ENCODE results near the gene RHOA.
A peak's percentile ranks its signal among the peaks of the same experiment; 100 is the strongest.
"Not testable (repeated sequence)": the region's sequence is repeated elsewhere in the genome, so short reads cannot be mapped to it uniquely, and the experiment has no call there.

The RHOA gene

GRCh38 chr3:49410846-49411534, 786 bp downstream of the RHOA start:
- no peak for DNase-seq

GRCh38 chr3:49410066-49410845, 1.5 kb downstream of the RHOA start:
- DNase-seq = no peak

DNA sequence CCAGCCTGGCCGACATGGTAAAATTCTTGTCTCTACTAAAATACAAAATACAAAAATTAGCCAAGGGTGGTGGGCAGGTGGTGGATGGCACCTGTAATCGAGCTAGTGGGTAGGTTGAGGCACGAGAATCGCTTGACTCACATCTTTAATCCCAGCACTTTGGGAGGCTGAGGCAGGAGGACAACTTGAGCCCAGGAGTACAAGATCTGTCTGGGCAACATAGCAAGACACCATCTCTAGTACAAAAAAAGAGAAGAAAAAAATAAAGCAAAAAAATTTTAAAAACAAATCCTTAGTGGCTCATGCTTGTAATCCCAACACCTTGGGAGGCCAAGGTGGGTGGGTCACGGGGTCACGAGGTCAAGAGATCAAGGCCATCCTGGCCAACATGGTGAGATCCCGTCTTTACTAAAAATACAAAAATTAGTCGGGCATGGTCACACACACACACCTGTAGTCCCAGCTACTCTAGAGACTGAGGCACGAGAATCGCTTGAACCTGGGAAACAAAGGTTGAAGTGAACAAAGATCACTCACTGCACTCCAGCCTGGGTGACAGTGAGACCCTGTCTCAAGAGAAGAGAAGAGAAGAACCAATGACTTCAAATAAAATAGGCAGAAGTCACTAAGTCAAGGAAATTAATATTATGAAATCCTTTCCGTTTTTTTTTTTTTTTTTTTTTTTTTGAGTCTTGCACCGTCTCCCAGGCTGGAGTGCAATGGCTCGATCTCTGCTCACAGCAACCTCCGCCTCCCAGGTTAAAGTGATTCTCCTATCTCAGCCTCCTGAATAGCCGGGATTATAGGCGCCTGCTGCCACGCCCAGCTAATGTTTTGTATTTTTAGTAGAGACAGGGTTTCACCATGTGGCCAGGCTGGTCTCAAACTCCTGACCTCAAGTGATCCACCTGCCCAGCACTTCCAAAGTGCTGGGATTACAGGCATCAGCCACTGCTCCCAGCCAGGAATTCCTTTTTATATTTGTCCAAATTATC, 4.9 kb downstream of the RHOA start:
- DNase-seq = no peak

GRCh38 chr3:49405570-49405969, 6.2 kb downstream of the RHOA start:
- not testable (repeated sequence) for DNase-seq

GRCh38 chr3:49403891-49404290, 7.9 kb downstream of the RHOA start:
- no peak for DNase-seq

DNA sequence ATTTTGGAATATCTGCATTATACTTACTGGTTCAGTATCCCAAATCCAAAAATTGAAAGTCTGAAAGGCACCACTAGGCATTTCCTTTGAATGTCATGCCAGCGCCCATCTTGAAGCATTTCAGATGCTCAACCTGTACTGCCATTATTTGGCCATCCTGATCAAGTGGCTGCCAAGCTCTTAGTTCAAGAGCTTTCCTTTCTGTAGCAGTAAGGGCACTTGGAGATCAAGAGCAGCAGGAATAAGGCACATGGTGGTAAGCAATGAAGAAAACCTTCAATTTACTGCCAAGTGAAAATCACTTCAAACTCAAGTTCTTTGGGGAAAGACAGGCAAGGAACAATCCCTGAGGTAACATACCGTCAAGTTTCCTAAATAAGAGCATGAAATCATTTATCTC, 10.0 kb downstream of the RHOA start:
- no peak for DNase-seq

DNA sequence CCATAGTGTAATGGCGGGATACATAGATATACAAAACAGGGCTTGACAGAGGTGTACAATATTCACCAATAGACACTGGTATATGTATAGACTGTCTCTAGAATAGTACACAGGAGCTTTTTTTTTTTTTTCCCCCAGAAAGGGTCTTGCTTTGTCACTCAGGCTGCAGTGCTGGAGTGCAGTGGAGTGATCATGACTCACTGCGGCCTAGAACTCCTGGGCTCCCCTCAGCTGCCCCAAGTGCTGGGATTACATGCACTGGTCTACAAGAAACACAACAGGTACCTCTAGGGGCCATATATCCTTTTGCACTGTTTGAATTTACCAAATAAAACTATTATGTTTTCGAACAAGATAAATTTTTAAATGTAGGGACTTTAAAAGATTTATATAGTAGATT, 12.3 kb downstream of the RHOA start:
- no peak for DNase-seq

DNA sequence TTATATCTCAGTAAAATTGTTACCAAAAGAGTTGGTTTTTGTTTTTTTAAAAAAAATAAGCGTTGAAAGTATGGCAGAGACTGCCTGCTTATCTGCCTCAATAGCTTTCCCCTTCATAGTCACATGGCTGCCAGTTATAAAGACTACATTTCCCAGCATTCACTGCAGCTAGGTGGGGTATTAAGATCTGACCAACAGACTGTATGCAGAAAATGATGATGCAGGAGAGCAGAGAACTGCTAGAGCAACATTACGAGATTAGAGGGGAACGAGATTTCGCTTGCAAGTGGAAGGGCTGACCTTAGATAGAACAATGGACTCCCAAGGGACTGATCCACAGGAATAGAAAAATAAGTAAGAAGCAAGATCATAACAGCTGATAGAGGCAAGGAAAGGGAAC, 14.3 kb downstream of the RHOA start:
- DNase-seq = no peak

GRCh38 chr3:49391310-49391709, 20.5 kb downstream of the RHOA start:
- not testable (repeated sequence) for DNase-seq

DNA sequence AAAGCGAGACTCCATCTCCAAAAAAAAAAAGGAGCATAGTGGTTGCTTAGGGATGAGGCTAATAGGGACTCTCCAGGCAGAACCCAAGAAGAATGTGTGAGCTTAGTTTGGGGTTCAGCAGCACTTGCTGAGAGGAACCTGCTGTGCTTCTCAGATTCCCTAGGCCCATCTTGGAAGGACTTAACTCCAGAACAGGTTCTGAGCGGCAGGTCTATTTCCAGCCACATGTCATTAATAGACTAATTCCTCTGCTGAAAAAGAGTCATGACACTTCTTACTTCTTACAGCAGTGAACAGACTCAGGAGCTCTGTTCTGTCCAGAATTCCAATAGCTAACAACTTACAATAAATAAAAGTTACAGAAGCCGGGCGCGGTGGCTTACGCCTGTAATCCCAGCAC, 22.5 kb downstream of the RHOA start:
- no peak for DNase-seq

- no peak for DNase-seq
Measured at GRCh38 chr3:49388289-49388820, 23.4 kb downstream of the RHOA start.

GRCh38 chr3:49387721-49388120, 24.1 kb downstream of the RHOA start:
- DNase-seq = no peak

- DNase-seq = no peak
Measured at GRCh38 chr3:49386056-49386756, 25.6 kb downstream of the RHOA start.

- DNase-seq = no peak
Measured at GRCh38 chr3:49385617-49386016, 26.2 kb downstream of the RHOA start.

- no peak for DNase-seq
Measured at GRCh38 chr3:49383387-49383786, 28.4 kb downstream of the RHOA start.

- no peak for DNase-seq
Measured at GRCh38 chr3:49378249-49378895, 33.4 kb downstream of the RHOA start.

GRCh38 chr3:49377483-49377882, 34.3 kb downstream of the RHOA start:
- DNase-seq = peak; percentile 49

DNA sequence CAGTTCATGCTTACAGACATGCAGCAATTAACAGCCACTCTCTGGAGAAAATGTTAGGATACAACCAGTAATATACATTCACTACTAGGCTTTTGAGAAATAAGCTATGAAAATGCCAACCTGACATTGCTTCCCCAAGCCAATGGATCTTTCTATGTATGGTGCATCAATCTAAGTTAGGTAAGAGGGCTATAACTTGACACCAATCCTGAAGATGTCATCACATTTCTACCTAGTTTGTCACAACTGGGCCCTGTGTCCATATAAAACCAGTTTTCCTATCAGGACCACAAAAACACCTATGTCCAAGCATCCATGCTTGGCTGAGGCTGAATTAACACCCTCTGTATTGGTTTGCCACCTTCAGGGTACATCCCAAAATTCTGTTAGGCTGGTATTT, 39.8 kb downstream of the RHOA start:
- no peak for DNase-seq

DNA sequence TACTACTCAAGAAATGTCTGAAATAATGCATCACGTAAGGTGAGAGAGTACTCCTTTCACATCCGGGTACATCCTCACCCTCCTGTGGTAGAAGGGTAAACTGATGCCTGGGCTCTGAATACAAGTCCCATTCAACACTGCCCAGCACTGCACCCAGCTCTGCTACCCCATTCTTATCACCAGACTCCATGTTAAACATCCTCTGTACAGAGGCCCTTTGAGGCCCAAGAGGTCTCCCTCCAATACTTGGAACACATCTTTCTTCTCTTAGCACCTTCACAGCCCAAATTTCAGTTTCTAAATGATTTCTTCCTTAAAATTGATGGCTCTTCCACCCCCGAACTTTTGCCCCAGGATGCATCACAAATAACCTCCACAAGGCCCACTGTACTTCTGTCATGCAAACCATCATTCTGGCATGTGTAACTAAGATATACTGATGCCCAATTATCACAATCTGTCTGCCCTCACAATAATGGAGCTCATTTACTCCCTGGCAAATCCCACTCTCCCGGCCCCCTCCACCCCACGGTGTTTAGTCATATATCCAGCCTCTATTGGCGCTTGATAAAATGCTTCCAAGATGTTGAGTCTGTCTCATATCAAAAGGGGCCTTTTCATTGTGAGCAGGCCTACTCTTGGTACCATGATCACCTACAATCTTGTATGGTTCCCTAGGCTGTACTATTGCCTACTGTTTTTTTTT, 41.0 kb downstream of the RHOA start:
- DNase-seq = no peak

DNA sequence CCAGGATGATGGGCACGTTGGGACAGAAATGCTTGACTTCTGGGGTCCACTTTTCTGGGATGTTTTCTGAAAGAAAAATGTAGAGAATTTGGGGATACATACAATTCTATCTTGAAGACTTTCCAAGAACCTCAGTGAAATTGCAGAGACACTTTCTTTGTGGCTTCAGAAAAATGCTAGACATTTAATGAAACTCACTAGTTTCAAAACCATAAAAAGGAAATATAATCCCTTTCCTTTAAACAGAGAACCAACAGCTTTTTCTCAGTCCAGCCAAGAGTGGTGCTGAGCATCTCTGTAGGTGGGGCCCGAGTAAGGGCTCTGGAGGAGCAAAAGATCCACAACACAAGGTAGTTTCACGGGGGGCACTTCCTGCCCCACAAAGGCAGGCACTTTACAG, 49.2 kb downstream of the RHOA start:
- no peak for DNase-seq

DNA sequence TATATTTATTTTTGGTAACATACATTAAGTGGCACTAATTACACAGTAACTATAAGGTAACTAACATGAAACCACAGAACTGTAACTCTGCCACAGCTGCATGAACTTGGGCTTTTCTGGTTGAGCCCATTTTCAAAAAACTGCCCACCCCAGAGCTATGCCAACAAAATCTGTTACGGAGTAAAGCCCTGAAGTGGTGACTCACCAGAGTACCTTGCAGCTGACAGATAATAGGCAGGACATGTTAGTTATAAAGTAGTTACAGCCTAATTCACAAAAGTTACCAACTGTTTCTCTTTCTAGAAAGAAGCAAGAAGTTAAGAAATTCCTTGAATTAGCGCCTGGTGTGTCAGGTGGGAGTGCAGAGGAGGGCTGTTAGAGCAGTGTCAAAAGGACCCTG, 52.2 kb downstream of the RHOA start:
- DNase-seq = no peak
